Amniotic stem cell (primary cell): ENCODE measurements around the gene GJA1.
"Not testable (repeated sequence)": the region's sequence is repeated elsewhere in the genome, so short reads cannot be mapped to it uniquely, and the experiment has no call there.

Experiments
- DNase-seq: peaks from one replicate; lab custom pipeline; 2025; lab: John Stamatoyannopoulos, UW

GJA1 gene

DNA sequence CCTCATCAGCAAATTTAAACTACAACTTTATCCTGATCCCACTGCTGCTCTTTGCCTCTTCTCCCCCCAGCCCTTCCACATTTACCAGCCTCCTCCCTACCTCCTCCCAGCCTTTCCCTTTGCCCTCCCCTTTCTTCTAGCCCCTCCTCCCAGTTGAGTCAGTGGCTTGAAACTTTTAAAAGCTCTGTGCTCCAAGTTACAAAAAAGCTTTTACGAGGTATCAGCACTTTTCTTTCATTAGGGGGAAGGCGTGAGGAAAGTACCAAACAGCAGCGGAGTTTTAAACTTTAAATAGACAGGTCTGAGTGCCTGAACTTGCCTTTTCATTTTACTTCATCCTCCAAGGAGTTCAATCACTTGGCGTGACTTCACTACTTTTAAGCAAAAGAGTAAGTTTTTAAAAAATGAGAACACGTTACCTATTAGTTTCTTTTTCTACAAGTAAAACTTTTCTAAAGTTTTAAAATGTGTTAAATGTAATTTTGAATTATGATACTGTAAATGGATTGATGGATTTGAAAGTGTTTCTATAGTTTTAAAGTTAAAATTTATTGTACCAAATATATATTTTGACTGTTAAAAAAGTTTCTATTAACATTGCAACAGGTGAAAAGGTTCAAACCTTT is at the start of gene GJA1:
TSS of gene GJA1 (plus strand) at position 203 of the 626 bp plus-strand sequence. CDS start 11,202 bp downstream, outside the sequence.
- peak; percentile 69 for DNase-seq

DNA sequence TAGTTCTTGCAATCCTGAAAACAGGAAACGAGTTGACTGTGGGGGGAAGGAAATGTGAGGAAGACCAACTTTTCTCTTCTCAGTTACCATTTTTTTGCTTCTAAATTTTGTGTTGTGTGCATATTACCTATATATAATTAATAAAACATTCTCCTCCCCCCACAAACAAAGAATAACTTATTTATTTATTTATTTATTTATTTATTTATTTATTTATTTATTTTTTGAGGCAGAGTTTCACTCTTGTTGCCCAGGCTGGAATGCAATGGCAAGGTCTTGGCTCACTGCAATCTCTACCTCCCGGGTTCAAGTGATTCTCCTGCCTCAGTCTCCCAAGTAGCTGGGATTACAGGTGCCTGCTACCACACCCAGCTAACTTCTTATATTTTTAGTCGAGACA is 48.9 kb upstream of the GJA1 start:
- DNase-seq: not testable (repeated sequence)

DNA sequence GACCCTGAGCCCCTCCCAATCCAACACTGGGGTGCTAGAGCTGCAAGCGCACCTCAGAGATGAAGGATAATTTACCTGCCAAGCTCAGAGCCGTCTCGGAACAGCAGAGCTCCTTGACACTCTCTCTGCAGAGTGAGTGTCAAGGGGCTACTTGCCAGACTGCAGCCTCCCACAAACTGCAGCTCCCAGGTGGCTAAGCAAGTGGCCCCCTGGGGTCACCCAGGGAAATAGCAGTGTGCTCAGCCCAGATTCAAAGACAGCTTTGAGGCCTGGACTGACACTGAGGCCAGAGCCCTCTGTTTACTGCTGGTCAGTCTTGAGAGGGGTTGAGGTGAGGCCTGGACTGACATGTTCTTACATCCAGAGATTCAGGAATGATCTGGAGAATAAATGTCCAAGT is 46.0 kb upstream of the GJA1 start:
- DNase-seq: no peak

DNA sequence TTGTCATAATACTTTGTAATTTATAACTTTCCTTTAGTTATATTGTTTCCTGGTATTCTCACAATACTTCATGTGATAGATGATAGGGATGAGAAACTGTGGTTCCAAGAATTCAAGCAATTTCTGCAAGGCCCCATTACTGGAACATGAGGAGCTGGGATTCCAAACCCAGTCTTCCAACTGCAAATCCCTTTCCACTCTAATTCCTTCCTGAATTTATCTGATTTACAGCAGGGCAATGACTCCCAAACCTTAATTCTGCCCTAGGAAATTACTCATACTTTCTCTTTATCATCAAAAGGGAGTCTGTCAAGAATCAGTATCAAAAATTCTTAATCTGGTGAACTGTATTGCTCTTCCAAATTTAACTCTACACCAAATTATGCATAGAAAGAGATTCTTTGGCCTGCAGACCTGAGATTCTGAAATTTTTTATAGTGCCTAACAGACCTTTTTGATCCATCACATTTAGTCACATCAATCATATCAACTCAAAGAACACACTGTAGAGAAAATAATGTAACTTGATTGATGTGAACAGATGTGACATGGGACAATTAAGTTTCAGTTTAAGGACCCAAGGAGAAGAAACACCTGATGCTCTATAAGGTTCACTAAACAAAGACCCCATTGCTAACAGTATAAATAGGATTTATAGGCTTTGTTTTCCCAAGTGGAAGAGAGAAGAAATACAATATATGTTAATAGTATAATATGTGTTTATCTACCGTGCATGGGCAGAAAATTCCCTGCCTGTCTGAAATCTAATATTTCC is 41.5 kb upstream of the GJA1 start:
- DNase-seq: no peak

DNA sequence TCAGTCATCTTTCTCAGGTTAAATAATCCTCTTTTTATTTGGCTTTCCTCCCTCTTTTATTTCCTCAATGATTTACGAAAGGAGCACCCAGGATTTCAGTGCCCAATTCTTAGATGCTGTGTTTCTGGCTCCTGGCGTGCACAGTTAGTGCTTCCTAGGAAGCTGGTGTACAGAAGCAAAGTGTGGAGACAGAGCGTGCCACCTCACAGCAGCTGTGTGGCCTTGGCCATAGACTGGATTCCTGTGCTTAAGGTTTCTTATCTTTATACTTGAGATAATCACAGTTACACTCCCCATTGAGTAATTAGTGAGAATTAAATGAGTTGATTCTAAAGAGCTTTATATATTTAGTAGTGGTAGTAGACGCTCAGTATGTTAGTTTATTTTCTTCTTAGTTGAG is 39.7 kb upstream of the GJA1 start:
- DNase-seq: no peak

DNA sequence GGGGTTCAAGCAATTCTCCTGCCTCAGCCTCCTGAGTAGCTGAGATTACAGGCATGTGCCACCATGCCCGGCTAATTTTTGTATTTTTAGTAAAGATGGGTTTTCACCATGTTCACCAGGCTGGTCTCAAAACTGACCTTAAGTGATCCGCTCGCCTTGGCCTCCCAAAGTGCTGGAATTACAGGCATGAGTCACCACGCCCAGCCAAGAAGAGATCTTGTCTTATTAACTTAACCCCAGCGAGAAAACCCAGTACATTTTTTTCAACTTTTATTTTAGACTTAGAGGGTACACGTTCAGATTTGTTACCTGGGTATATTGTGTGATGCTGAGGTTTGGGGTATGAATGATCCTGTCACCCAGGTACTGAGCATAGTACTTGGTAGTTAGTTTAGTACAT is 38.3 kb upstream of the GJA1 start:
- not testable (repeated sequence) for DNase-seq

DNA sequence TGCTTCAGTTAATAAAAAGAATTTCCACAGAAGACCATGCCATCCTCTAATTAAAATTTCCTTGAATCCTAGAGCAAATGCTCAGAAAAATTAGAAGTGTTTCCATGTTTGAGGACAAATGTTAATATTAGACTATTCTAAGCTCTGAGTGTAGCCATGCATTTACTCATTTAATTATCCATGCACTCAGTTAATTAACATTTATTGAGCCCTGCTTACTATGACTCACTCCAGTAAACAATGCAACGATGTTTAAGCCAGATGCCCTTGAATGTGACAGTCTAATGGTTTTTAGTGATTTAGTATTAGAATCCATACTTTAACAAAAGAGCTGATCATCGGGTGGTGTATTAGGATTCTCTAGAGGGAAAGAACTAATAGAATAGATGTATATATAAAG is 37.3 kb upstream of the GJA1 start:
- no peak for DNase-seq

DNA sequence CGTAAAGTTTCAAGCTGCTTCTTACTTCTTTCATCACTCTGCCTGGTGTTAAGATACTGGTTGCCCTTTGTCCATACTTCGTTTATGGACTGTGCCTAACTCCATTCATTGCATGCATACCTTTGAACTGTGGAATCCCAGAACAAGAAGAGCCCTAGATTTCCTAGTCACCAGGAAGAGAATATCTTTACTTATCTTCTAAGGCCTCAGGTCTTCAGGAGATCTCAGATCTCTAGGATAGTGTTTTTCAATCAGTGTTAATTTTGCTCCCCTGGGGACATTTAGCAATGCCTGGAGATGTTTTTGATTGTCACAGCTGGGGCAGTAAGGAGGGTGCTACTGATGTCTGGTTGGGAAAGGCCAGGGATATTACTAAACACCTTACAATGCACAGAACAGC is 35.5 kb upstream of the GJA1 start:
- no peak for DNase-seq

DNA sequence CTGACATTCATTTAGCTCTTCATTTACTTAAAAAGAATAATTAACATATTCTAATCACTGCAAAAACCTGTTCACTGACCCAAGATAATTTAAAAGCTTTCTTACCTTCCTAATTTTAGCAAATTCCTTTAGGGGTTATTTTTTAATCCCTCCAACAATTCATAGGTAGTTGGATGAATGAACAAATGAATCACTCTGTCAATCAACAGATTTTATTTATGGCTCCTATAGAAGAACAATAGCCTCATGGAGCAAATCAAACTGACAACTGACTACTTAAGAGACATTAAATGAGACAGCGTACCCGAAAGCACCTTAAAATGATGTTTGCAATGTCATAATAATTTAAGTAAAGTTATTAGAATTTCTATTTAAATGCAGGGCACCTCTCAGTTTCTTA is 31.5 kb upstream of the GJA1 start:
- no peak for DNase-seq

DNA sequence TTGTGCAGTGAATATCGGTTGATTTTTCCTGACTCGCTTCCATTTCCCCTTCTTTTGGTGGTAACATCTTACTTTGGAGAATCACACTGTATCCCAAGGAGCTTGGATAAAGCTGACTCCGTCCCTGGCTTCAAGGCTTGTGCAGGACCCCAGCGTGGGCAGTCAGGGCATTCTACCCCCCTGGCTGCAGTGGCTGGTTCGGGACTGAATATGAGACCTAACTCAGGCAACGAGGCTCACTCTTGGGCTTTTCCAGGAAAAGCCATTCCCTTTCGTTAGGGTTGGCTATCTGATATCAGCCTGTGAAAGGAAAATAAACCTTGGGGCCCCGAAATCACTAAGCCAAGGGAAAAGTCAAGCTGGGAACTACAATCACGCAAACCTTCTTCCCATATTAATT is 30.1 kb upstream of the GJA1 start:
- no peak for DNase-seq

DNA sequence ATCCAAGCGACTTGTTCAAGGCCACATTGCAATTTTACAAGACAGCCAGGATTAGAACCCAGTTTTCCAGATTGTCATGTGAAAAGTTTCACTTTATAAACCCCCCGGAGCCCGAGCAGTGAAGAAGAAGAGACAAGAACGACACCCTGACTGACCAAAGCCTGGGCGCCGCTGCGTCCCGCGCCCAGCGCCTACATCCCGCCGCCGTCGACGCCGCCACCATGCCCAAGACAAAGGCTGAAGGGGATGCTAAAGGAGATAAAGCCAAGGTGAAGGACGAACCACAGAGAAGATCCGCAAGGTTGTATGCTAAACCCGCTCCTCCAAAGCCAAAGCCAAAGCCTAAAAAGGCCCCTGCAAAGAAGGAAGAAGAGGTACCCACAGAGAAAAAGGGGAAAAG is 27.1 kb upstream of the GJA1 start:
- DNase-seq: no peak

DNA sequence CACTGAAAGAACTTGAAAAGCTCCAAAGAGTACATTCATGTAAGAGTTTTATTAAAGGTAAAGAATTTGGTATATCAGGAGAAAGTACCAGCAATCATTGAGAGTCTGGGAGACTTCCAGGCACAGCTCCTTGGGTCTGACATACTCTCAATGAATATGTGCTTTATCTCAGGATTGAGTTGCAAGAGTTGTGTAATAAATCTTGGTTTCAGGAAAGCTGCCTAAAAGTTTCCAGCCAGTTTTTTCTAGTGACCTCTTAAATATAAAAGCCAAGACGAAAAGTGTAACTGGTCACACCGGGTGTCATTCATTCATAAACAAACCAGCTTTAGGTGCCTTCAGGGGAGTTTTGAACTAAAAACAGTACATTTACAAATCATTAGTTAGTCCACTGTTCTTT is 21.6 kb upstream of the GJA1 start:
- DNase-seq: no peak

DNA sequence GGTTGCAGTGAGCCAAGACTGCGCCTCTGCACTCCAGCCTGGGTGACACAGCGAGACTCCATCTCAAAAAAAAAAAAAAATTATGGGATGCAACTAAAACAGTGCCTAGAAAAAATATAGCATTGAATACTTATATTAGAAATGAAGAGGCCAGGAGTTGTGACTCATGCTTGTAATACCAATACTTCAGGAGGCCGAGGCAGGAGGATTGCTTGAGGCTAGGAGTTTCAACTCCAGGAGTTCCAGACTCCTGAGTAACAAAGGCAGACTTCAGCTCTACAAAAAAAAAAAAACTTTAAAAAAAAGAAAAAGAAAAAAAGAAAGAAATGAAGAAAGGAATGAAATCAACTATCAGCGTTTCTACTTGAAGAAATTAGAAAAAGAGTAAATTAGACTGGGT is 17.1 kb upstream of the GJA1 start:
- no peak for DNase-seq

DNA sequence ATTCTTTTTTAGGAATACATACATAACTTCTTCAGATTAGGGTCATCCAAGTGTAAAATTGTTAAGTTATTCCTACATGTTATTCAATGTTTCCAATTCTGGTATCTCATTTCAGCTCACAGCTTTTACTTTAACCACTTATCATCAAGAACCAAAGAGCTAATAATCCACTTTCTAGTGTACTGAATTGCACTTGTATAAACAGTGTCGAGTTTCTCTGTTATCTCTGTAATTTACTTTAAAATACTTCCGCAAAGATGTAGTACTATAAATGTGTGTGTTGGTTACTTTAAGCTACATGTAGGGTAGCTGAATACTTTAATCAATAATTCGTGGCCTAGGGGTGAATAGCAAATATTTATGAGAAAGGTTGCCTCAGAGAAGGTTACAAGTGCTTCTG is 8.8 kb upstream of the GJA1 start:
- no peak for DNase-seq

DNA sequence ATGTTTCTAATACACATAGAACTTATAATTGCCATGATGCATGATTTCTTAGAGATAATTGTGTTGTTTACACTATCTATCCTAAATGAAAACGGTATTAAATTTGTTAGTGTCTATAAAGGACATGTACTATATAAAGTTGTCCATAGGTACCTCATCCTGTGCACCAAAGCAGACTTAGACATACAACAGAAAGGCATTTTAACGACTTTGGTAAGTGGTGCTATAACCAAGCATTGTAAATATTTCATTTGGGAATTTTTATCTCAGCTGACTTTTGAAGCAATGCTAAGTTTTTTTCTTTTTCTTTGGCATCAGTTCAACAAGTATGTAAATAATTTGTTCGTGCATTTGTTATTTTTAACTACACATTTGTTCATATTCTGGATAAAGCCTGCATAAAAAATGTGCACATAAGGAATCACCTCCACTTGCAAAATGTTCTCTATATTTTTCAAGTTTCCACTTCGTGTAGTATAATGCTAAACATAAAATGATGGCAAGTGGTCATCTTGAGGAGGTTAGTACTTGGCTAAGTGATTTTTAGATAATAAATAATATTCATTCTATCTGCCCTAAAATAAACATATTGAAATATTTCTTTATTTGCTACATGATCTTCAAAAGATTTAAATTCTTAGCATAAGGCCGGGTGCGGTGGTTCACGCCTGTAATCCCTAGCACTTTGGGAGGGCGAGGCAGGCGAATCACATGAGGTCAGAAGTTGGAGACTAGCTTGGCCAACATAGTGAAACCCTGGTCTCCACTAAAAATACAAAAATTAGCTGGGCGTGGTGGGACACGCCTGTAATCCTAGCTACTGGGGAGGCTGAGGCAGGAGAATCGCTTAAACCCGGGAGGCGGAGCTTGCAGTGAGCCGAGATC is 6.3 kb upstream of the GJA1 start:
- no peak for DNase-seq

DNA sequence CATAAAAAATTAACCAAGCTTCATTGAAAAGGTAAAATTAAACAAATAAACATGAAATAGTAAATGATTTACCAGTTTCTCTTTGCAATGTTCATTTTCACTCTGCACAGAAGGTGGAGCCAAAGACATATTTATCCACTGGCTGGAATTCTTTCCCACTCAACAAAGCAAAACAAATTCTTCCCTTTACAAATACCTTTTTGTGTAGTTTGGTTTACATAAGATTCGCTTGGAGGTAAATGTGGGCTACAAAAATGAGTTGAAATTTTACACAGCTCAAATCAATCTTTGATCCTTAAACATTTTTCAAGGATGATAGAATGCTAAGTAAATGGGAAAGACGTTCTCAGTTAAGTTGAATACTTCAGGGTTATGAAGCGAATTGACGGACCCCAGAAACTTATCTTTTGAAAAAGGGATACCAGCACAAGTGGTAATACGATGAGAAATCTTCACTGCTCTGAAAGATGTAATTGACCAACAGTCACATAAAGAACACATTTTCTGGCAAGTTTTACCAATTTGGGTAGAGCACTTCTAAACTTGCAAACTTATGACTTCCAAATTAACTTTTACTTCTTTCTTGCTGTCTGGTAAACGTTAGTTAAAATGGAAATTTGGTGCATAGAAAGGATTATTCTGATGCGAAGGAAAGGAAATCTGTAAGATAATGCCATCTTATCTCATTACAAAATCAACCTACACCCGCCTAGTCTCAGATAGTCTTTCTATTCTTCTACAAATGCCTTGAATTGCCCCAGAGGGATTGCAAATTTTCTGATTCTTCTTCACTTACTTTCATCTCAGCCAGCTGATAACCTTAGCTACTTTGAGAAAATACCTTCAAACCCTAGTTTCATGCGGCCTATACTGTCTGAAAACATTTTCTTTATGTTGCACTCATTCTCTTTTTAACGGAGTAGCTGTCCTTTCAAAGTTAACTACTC is 4.7 kb upstream of the GJA1 start:
- no peak for DNase-seq

DNA sequence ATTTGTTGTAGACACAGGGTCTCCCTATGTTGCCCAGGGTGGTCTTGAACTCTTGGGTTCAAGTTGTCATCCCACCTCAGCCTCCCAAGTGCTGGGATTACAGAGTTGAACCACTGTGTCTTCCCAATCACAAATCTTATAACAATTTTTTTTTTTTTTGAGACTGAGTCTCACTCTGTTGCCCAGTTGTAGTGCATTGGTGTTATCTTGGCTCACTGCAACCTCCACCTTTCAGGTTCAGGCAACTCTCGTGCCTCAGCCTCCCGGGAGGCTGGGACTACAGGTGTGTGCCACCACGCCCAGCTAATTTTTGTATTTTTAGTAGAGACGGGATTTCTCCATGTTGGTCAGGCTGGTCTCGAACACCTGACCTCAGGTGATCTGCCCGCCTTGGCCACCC is 3.7 kb upstream of the GJA1 start:
- not testable (repeated sequence) for DNase-seq

DNA sequence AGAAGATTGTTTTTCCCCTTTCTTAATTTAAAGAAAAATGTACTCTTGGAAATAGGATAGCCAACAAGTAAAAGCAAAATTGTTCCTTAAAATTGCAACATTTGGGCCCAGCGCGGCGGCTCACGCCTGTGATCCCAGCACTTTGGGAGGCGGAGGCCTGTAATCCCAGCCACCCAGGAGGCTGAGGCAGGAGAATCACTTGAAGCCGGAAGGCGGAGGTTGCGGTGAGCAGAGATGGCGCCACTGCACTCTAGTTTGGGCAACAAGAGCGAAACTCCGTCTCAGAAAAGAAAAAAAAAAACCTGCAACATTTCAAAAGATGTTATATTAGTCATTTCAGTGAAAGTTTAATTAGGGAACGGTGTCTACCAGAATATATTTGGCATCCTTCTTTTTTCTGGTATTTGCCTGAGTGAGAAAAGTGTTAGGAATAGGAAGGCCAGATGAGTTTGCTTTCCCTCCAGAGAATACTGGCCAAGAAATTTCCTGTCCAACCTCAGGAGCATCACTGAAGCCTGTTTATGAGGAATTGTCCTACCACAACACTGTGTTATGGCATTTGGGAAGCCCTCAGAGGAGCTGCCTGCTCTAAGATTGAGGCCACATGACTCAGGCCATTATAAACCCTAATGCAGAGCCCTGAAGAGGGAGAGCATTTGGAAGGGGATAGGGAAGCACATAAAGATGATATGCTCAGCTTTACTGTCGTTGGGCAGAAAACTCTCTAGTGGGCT is 1.2 kb upstream of the GJA1 start:
- DNase-seq: no peak

DNA sequence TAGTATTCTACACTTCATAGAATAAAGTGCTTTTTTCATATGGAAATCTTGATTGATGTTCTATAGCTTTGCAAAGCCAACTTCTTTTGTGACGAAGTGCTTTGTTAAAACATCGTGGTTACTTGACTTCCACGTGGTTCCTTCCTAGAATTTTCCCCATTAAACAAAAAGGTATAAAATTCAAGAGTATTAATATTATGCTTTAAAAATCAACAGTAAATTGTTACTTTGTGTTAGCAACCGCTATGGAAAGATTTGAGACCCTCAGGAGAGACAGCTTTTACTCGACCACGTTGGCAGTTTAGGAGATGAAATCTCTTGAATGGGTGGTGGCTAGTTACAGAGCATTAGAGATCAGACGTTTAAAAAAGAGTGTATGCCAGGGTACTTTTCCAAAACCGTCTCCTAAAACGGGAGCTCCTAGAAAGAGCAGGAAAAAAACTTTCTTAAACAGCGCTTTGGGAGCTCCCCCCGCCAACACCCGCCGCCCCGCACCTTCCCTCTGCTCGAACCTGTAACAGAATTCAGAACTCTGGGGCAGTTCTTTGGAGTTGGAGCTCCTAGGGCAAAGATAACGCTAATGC is 920 bp downstream of the GJA1 start:
- DNase-seq: no peak

DNA sequence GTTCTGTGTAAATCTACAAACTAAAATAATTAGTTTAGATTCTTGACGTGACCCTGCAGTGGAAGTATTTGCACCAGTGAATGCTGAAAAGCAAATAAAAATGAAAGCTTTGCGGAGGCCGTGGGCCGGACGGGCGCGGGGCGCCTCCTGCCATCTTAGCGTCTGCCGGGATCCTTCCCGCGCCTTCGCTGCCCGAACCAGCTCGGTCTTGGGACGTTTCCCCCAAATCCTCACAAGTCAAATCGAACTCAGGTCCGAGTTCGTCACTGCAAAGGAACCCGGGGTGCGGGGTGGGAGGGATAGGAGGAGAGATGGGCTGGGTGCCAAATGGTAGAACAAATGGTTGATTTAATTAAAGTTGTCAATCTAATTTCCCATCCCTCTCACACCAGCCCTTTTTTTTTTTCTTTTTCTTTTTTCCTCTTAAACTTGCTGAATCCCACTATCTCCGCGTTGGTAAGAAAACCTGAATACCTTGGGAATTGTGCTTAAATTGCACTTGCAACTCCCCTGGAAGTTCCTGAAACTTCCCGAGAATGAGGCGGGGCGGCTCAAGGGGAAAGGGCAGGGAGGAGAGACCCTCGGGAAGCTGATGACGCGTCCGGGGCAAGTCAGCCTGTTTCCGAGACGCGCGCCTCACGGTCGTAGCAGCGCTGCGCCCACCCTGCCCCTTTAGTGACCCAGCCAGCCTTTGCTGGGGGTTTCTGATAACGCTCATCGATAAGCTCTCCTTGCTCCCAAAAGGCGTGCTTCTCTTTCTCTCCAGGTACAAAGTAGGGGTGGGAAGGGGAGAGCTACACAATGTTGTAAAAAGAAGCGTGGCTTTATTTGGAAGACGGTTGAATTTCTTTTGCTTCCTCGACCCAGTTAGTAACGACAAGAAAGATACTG is 1.8 kb downstream of the GJA1 start:
- DNase-seq: peak; percentile 30
